HG02852 (cell line): ENCODE measurements around the gene B3GNT7.
"Not testable (repeated sequence)": the region's sequence is repeated elsewhere in the genome, so short reads cannot be mapped to it uniquely, and the experiment has no call there.

ENCODE experiments used
- ATAC-seq: cut with Tn5 transposase; IDR thresholded peaks from one replicate; pipeline ENCODE4 v1.9.1; 2021; ENCODE audit warnings: mild to moderate bottlenecking, moderate library complexity; ENCODE audit not compliant: unreplicated experiment

The B3GNT7 gene

DNA sequence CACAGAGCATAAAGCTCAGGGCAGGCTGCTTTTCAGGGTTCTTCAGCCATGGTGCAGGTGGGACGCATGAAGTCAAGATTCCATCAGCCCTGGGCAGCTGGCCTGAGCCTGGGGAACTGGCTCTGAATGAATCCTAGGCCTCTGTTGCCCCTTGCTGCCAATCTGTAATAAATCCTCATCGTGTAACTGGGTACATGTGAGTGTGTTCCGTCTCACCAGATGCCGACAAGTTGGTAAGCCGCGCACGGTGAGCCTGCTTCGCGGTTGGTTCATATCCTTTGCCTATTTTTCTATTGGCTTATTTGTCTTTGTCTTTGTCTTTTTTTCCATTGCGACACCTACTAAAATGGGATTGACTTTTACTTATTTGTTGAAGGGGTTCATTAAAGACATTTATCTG, 27.7 kb downstream of the B3GNT7 start:
- ATAC-seq = no peak

GRCh38 chr2:231425291-231425810, 29.8 kb downstream of the B3GNT7 start:
- ATAC-seq = no peak

- no peak for ATAC-seq
Measured at GRCh38 chr2:231425811-231426703, 30.5 kb downstream of the B3GNT7 start.

DNA sequence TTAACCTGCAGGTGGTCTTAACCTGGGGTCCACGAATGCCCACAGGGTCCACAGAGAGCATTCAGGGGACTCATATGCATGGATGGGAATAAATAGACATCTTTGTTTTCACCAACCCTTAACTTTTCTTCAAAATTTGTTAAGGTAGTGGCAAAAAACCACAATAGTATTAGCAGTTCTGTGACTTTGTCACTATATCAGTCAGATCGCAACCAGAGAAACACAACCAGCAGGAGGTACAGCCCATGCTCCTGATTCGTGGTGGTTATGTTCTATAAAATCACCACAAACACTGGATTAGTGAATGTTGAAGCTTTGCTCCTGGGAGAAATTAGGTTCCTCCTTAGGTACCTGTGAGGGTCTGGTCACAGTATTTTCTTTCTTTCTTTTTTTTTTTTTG, 31.6 kb downstream of the B3GNT7 start:
- ATAC-seq = no peak

DNA sequence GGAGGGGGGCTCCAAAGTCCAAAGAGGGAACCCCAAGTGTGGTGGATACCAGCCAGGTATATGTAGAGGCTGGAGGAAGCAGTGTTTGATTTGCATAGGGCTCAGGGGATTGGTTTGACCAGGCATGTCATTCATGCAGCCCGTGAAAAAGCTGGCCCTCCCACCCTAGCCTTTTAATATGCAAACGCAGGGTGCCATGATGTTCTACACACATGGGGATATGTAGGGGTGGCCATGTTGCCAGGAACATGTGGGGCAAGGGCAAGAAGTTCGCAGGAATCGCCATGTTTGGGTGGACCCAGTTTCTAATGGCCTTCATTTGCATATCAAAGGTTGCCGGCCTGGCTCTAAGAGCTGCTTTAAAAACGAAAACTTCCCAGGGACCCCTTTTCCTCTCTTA, 33.6 kb downstream of the B3GNT7 start:
- no peak for ATAC-seq

- no peak for ATAC-seq
Measured at GRCh38 chr2:231429901-231430300, 34.4 kb downstream of the B3GNT7 start.

DNA sequence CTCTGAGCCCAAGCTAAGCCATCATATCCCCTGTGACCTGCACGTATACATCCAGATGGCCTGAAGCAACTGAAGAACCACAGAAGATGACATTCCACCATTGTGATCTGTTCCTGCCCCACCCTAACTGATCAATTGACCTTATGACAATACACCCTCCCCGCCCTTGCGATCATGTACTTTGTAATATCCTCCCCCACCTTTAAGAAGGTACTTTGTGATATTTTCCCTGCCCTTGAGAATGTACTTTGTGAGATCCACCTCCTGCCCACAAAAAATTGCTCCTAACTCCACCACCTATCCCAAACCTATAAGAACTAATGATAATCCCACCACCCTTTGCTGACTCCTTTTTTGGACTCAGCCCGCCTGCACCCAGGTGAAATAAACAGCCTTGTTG, 34.9 kb downstream of the B3GNT7 start:
- ATAC-seq = not testable (repeated sequence)

DNA sequence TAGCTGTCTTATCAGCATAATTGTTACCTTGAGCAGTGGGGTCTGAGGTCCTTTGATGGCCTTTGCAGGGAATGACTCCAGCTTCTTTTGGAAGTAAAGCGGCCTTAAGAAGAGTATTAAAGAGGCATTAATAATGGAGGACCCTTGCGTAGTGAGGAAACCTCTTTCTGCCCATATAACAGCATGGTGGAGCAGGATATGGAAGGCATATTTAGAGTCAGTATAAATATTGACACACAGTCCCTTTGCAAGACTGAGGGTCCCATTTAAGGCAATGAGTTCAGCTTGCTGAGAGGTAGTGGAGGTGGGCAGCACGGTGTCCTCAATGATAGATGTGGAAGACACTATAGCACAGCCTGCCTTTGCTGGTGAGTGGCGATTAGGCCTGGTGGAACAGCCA, 36.1 kb downstream of the B3GNT7 start:
- ATAC-seq = no peak

- no peak for ATAC-seq
Measured at GRCh38 chr2:231433990-231434389, 38.5 kb downstream of the B3GNT7 start.

GRCh38 chr2:231436957-231437356, 41.4 kb downstream of the B3GNT7 start:
- ATAC-seq = no peak

GRCh38 chr2:231449503-231450054, 54.1 kb downstream of the B3GNT7 start:
- no peak for ATAC-seq

- ATAC-seq = no peak
Measured at GRCh38 chr2:231450548-231450989, 55.1 kb downstream of the B3GNT7 start.
